ENCODE measurements around the gene EPHX1.
A peak's percentile ranks its signal among the peaks of the same experiment; 100 is the strongest.

Gene EPHX1

GRCh38 chr1:225838793-225839192 is 28.9 kb downstream of the EPHX1 start:
- DNase-seq (ENCODE audit: insufficient read length, low spot score) (no peak), FAIRE-seq (no peak)
- TF ChIP-seq POLR2A (IDR thresholded peaks at IDR 0.05; ENCODE audit: low read depth, low read length), result no peak

DNA sequence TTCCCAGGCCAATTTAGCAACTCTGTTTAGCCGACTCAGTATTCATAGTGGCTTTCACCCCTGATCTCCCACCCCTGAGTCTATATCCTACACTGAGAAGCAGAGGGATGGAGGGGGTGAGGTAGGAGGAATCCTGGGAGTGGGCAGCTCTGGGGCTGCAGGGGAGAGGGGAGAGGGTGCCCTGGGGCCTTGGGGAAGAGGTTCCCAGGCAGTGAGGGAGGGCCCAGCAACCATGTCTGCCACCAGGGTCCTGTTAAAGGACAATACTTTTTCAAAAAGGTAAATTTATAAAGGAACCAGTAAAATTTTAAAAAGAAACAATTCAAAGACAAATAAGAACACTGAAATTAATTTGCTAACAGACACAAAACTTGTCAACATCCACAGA is 30.3 kb downstream of the EPHX1 start:
- TF ChIP-seq POLR2A (IDR thresholded peaks at IDR 0.05; ENCODE audit: low read depth, low read length), result no peak
- FAIRE-seq (no peak), DNase-seq (ENCODE audit: insufficient read length, low spot score) (no peak)

DNA sequence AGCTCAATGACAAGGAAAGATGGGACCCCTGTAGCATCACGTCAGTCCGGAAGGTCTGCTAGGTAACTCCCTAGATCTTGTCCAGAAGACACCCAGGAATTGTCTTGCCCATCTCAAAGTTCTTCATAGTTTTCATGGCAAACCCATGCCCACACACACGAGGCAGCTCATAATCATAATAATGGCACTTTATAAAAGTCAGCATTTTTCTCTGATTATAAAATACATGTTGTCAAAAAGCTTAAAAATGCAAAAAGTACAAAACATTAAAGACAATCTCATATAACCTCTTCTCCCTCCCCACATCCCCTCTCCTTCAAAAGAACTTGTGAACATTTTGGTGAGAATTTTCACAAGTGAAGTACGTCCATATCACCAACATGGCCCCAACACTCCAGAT is 30.8 kb downstream of the EPHX1 start:
- no peak for FAIRE-seq
- TF ChIP-seq POLR2A (IDR thresholded peaks at IDR 0.05; ENCODE audit: low read depth, low read length), result no peak

DNA sequence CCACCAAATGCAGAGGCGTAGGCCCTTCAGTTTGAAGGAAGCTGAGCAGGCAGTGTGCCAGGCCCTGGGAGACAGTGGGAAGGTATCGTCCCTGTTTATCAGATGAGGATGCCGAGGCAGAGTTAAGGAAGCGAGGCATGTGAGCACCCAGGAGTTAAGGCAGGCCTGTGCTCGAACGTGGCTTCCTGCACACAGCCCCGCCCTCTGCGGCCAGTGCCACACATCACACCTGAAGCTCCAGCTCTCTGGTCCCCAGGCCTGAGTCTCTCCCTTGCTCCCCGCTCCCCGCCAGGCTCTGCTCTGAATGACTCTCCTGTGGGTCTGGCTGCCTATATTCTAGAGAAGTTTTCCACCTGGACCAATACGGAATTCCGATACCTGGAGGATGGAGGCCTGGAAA is 32.1 kb downstream of the EPHX1 start:
- FAIRE-seq (no peak), DNase-seq (ENCODE audit: insufficient read length, low spot score) (no peak)
- no peak for TF ChIP-seq POLR2A (IDR thresholded peaks at IDR 0.05; ENCODE audit: low read depth, low read length)

More for the DNA sequence above, 30.8 kb downstream of the EPHX1 start:
- DNase-seq (ENCODE audit: insufficient read length, low spot score), result no peak

DNA sequence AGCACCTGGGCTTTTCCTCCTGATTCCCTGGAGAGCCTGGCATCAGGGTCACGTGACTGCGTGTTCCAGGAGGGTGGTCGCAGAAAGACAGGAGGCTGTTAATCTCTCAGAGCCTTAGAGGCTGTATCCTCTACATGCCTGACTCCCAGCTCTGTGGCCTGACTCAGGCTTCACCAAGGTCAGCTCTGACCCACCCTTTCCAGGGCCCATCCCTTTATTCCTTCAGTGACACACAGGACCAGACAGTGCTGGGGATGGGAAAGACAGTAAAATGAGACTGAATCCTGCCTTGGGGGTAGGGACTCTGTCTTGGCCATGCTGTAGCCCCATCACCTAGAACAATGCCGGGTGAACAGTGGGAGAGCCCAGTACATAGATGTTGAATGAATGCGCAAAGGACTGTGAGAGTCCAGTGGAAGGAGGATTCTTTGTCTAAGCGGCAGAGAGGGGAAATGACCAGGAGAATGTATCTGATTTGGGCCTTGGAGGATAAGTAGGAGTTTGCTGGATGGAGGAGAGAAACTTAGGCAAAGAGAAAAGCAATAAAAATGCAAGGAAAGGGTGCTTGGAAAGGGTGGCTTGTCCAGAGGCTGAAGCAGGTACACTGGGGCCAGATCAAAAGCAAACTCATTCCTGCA is 33.0 kb downstream of the EPHX1 start:
- no peak for TF ChIP-seq POLR2A (IDR thresholded peaks at IDR 0.05; ENCODE audit: low read depth, low read length)
- FAIRE-seq (no peak), DNase-seq (ENCODE audit: insufficient read length, low spot score) (no peak)

DNA sequence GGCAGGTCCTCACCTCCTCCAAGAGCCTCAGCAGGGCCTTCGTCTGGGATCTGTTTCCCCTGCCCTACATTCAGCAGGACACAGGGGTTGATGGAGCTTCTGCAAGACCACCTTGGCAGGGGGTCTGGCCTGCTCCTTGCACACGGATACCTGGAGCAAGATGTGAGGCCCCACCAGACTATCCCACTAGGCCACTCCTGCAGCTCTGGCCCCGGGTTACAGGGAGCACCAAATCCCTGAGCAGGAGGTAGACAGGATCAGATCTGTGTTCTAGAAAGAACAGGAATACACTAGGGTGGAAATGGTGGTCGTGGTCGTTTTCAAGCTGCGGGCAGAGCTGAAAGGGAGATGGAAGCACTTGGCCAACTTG is 33.5 kb downstream of the EPHX1 start:
- DNase-seq (ENCODE audit: insufficient read length, low spot score) (no peak), FAIRE-seq (no peak)
- no peak for TF ChIP-seq POLR2A (IDR thresholded peaks at IDR 0.05; ENCODE audit: low read depth, low read length)

DNA sequence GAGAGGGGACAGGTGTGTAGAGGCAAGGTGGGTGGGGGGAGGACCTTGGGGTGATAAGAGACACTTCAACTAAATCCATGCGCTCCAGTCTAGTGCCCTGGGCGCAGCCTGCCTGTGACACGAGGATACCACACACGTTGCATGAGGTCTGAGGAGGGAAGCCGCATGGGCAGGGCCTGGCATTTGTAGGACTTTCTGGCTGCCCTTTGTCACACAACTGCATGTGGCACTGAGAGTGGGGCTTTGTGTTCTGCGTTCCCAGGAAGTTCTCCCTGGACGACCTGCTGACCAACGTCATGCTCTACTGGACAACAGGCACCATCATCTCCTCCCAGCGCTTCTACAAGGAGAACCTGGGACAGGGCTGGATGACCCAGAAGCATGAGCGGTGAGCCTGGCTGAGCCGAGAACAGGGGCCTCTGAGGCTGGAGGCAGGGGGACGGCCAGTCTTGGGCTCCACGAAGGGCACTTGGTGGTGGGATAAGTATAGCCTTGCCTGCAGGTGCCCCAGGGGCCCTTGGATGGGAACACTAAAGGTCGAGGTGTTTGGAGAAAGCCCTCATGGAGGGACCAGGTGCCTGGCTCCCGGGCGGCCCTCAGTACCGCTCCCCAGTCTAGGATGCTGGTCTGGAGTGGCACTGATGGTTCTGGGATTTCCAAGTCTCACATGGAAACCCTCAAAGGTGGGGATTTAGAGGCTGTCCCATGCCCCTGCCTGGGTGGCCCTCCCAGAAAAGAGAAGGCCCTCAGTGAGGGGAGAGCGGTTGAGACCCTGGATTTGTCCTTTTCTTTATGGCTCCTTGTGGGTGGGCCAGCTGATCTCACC is 34.5 kb downstream of the EPHX1 start:
- no peak for FAIRE-seq
- DNase-seq (ENCODE audit: insufficient read length, low spot score), result no peak
- no peak for TF ChIP-seq POLR2A (IDR thresholded peaks at IDR 0.05; ENCODE audit: low read depth, low read length)

DNA sequence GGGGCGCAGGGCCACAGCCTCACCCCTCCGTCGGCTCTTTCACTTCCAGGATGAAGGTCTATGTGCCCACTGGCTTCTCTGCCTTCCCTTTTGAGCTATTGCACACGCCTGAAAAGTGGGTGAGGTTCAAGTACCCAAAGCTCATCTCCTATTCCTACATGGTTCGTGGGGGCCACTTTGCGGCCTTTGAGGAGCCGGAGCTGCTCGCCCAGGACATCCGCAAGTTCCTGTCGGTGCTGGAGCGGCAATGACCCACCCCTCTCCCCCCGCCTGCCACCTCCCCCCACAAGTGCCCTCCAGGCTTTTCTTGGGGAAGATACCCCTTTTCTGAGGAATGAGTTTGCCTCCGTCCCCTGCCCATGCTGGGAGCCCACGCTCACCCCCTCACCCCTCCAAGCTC is 35.2 kb downstream of the EPHX1 start:
- DNase-seq (ENCODE audit: insufficient read length, low spot score) (no peak), FAIRE-seq (no peak)
- no peak for TF ChIP-seq POLR2A (IDR thresholded peaks at IDR 0.05; ENCODE audit: low read depth, low read length)

DNA sequence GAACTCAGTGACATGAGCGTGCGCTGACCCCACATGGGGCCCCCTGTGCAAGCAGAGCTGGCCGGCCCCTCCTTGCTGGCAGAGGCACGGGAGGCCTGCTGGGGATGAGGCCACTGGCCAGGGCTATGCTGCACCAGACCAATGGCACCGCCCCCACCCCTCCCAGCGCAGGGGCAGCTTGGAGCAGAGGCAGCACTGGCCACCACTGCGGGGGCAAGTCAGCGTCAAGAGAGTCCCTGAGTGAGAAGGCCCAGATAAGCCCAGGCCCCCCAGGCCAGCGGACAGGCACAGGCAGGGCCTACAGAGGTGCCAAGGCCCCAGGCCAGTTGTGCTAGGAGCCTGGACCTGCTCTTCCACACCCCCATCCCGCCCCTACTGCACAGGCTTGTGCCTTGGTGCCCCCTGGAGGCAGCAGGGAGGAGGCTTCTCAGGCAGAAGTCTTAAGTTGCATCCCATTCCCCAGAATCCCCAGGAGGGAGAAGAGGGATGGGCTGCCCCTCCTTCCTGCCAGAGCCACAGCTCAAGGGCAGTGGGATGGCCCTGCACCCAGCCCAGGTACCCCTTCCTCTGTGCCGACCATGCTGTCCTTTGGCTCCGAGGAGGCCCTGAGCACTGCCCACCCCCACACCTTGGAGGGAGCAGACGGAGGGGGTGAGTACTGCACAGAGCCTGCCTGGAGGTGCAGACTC is 35.8 kb downstream of the EPHX1 start:
- DNase-seq (ENCODE audit: insufficient read length, low spot score) (peak; percentile 72), FAIRE-seq (no peak)
- TF ChIP-seq POLR2A (IDR thresholded peaks at IDR 0.05; ENCODE audit: low read depth, low read length), result no peak

GRCh38 chr1:225846331-225847310 is 36.7 kb downstream of the EPHX1 start:
- FAIRE-seq, result no peak
- no peak for DNase-seq (ENCODE audit: insufficient read length, low spot score)
- no peak for TF ChIP-seq POLR2A (IDR thresholded peaks at IDR 0.05; ENCODE audit: low read depth, low read length)

DNA sequence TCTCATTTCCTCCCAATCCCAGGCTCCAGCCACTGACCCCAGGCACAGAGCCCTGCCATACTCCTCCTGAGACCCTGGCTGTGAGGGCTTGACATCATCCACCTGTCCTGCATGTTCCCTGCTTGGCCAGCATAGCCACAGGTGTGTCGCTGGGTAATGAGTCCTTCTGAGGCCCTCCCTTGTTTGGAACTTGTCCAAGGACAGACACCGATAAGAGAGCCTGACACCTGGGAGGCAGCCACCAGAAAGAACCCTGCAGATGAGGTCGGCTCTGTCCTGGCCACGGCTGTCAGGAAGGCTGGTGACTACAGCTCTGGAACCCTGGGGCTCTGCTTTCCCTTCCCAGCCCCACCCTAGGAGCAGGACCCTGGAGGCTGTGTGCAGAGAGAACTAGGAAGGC is 37.7 kb downstream of the EPHX1 start:
- DNase-seq (ENCODE audit: insufficient read length, low spot score) (no peak), FAIRE-seq (no peak)
- TF ChIP-seq POLR2A (IDR thresholded peaks at IDR 0.05; ENCODE audit: low read depth, low read length), result no peak

DNA sequence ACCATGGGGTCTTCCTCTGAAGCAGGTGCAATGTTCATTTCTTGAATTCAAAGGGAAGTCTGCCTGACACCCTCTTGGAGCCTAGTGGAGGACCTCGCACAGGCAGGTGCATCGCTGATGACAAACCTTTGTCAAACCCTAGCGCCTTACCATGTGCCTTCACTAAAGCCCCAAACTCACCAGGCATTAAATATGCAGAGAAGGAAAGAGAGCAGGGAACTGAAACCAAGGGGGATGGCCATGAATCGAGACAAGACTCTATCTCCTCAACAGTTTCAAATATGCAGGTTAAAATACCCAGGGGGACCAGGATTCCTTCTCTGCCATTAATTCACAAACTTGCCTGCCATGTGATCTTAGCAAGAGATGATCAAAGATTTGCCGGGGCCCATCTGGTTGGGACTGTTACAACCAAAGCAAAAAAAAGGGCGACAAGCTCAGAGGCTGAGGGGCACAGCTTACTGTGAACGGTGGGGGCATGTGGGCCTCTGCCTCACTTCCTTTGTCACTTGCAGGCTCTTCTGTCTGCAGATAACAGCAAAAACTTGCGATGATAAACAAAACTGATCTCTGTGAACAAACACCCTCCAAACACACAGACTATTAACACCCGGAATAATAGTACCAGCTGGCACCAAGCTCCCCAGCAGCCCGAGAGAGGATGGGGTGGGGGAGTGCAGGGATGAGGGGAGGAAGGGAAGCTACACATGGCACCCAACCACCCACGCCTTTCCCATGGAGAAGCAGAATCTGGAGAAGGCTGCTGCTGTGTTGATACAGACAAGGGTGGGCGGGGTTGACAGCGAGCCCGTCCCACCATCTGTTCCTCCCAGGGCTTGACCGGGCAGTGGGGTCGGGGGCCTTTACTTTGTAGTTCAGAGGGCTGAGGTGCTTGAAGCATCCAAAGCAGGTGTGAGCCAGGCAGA is 38.4 kb downstream of the EPHX1 start:
- no peak for DNase-seq (ENCODE audit: insufficient read length, low spot score)

GRCh38 chr1:225849925-225850324 is 40.0 kb downstream of the EPHX1 start:
- FAIRE-seq (no peak), DNase-seq (ENCODE audit: insufficient read length, low spot score) (no peak)
- no peak for TF ChIP-seq POLR2A (IDR thresholded peaks at IDR 0.05; ENCODE audit: low read depth, low read length)

More for the DNA sequence above, 38.4 kb downstream of the EPHX1 start:
- FAIRE-seq, result no peak
- no peak for TF ChIP-seq POLR2A (IDR thresholded peaks at IDR 0.05; ENCODE audit: low read depth, low read length)

All from H54 (cell line).